Measurements from ENCODE around the gene PIP5KL1. TPM values are rescaled to one million over a fixed set of nuclear protein-coding genes. Genes with fewer than 3 reads are reported as not detected.
A peak's percentile ranks its signal among the peaks of the same experiment; 100 is the strongest.

Gene PIP5KL1
- total RNA-seq, 1 experiment from 2014 or later: 3.9 TPM

DNA sequence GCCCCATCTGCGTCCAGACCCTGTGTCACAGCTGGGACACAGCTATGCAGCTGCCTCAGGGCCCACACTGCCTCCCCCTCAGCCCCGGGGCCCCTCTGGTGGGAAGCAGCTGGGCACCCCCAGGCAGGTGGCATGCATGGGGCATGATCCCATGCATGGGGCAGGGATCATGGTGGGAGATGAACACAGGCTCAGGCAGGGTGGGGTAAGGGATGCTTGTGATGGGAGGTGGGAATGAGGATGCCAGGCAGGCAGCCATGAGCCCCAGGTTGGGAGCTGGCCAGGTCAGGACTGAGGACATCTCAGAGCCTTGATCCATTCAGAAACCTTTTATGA lies 30.5 kb upstream of the PIP5KL1 start:
- DNase-seq (ENCODE audit: low spot score): no peak
- no TSS peak for BruUV-seq (replicated peaks)
- H3K27me3 ChIP-seq (replicated peaks; ENCODE audit: insufficient read depth, low read depth, low read length, poor library complexity): no peaks in the 10 kb centered on the region
- H3K4me1 ChIP-seq (ENCODE audit: insufficient read depth, low read length, poor library complexity, severe bottlenecking): peaks cover 61% of the 10 kb centered on the region
- TF ChIP-seq, protein P1, sequence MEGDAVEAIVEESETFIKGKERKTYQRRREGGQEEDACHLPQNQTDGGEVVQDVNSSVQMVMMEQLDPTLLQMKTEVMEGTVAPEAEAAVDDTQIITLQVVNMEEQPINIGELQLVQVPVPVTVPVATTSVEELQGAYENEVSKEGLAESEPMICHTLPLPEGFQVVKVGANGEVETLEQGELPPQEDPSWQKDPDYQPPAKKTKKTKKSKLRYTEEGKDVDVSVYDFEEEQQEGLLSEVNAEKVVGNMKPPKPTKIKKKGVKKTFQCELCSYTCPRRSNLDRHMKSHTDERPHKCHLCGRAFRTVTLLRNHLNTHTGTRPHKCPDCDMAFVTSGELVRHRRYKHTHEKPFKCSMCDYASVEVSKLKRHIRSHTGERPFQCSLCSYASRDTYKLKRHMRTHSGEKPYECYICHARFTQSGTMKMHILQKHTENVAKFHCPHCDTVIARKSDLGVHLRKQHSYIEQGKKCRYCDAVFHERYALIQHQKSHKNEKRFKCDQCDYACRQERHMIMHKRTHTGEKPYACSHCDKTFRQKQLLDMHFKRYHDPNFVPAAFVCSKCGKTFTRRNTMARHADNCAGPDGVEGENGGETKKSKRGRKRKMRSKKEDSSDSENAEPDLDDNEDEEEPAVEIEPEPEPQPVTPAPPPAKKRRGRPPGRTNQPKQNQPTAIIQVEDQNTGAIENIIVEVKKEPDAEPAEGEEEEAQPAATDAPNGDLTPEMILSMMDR (conservative IDR thresholded peaks at IDR 0.05; ENCODE audit: low read depth, low read length): no peak
- no peak for TF ChIP-seq EZH2 (IDR thresholded peaks at IDR 0.05; ENCODE audit: borderline replicate concordance, low read depth, low read length, poor library complexity, severe bottlenecking)
- no peak overlapping the region for H3K4me3 ChIP-seq (ENCODE audit: low read depth, low read length, poor library complexity, severe bottlenecking)
- peak overlapping the region; percentile 96 for H3K27ac ChIP-seq (ENCODE audit: low read depth, low read length, poor library complexity, severe bottlenecking)
- H3K36me3 ChIP-seq (ENCODE audit: insufficient read depth, low read length, poor library complexity, severe bottlenecking): no peaks in the 10 kb centered on the region
- H3K9me3 ChIP-seq (ENCODE audit: low read depth, low read length, poor library complexity, severe bottlenecking): no peaks in the 10 kb centered on the region
- ChIA-PET CTCF (no interaction called here), POLR2A (ENCODE audit: low non-redundant PET) (no interaction called here)
- intact Hi-C loops (cut with micrococcal nuclease; ENCODE audit: unreplicated experiment): no loop called here

DNA sequence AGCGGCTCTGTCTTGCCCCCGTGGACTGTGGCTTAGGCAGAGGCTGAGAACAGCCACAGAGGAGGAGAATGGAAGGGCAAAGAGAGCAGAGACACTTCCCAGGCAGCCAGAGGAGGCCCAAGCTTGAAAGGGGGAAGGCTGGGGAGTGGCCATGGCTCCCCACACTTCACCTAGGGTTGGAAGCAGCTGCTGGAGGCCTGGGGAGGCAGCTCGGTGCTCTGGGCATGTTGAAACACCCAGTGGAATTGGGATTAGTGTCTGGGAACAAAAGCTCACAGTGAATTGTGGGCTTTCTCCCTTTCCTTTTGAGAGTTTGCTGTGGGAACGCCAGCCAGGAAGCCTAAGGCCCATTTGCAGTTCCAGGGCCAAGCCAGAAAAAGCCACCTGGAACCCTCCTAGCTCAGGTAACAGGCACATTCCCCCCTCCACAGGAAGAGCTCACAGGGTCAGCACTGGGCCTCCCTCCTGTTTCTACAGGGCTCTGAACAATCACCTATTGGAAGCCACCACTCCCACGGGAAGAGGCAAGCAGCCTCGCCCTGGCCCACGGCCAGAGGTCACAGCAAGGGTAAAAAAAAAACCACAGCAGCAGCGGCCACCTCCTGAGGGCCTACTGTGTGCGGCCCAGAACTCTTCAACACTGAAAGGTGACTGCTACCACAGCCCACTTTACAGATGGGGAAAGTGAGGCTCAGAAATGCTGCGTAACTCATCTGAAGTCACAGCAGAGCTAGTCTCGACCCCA lies 30.0 kb upstream of the PIP5KL1 start:
- POLR2A ChIA-PET (ENCODE audit: low non-redundant PET): no interaction called here
- H3K27ac ChIP-seq (ENCODE audit: low read depth, low read length, poor library complexity, severe bottlenecking): peak overlapping the region; percentile 96

DNA sequence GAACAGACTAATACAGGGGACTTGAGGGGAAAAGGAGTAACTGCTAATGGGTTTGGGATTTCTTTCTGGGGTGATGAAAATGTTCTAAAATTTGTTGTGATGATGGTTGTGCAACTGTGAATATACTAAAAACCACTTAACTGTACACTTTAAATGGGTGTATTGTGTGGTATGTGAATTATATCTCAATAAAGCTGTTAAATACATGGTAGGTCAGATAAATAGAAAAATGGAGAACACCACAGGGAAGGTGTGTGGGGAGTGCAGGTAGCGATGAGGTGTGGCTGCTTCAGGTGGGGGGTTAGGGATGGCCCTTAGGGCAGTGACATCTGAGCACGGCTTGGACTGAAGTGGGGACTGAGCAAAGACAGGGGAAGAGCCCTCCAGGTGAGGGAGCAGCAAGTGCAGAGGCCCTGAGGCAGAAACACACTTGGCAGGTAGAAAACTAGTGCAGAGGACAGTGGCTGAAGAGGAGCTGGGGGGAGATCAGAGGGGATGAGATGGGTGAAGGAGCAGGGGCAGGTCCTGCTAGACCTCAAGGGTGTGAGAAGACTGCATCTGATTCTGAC lies 29.3 kb upstream of the PIP5KL1 start:
- no TSS peak for BruUV-seq (replicated peaks)
- no peak for TF ChIP-seq EZH2 (IDR thresholded peaks at IDR 0.05; ENCODE audit: borderline replicate concordance, low read depth, low read length, poor library complexity, severe bottlenecking)
- TF ChIP-seq, protein P1 (conservative IDR thresholded peaks at IDR 0.05; ENCODE audit: low read depth, low read length): no peak
- intact Hi-C loops (cut with micrococcal nuclease; ENCODE audit: unreplicated experiment): no loop called here
- Histone ChIP-seq H3K9me3 (ENCODE audit: low read depth, low read length, poor library complexity, severe bottlenecking) (no peaks in the 10 kb centered on the region), H3K4me3 (ENCODE audit: low read depth, low read length, poor library complexity, severe bottlenecking) (no peak overlapping the region), H3K27ac (ENCODE audit: low read depth, low read length, poor library complexity, severe bottlenecking) (peak overlapping the region; percentile 96), H3K27me3 (replicated peaks; ENCODE audit: insufficient read depth, low read depth, low read length, poor library complexity) (no peaks in the 10 kb centered on the region), H3K4me1 (ENCODE audit: insufficient read depth, low read length, poor library complexity, severe bottlenecking) (peaks cover 56% of the 10 kb centered on the region), H3K36me3 (ENCODE audit: insufficient read depth, low read length, poor library complexity, severe bottlenecking) (no peaks in the 10 kb centered on the region)
- ChIA-PET POLR2A (ENCODE audit: low non-redundant PET) (no interaction called here), CTCF (no interaction called here)
- DNase-seq (ENCODE audit: low spot score): no peak

More for the DNA sequence above, 30.0 kb upstream of the PIP5KL1 start:
- intact Hi-C loops (cut with micrococcal nuclease; ENCODE audit: unreplicated experiment): no loop called here
- TF ChIP-seq, protein P1 (conservative IDR thresholded peaks at IDR 0.05; ENCODE audit: low read depth, low read length): no peak
- no peak for TF ChIP-seq EZH2 (IDR thresholded peaks at IDR 0.05; ENCODE audit: borderline replicate concordance, low read depth, low read length, poor library complexity, severe bottlenecking)
- peak; percentile 74 for DNase-seq (ENCODE audit: low spot score)
- Histone ChIP-seq H3K9me3 (ENCODE audit: low read depth, low read length, poor library complexity, severe bottlenecking) (no peaks in the 10 kb centered on the region), H3K27me3 (replicated peaks; ENCODE audit: insufficient read depth, low read depth, low read length, poor library complexity) (no peaks in the 10 kb centered on the region), H3K4me3 (ENCODE audit: low read depth, low read length, poor library complexity, severe bottlenecking) (no peak overlapping the region), H3K36me3 (ENCODE audit: insufficient read depth, low read length, poor library complexity, severe bottlenecking) (no peaks in the 10 kb centered on the region), H3K4me1 (ENCODE audit: insufficient read depth, low read length, poor library complexity, severe bottlenecking) (peaks cover 58% of the 10 kb centered on the region)
- CTCF ChIA-PET: no interaction called here
- no TSS peak for BruUV-seq (replicated peaks)

Data from A673 (cell line).